Testis (tissue), 2 donors: ENCODE measurements around the gene ZFP36L1.

ENCODE experiments used
- CTCF ChIP-seq, 3 experiments: fragments of 450-650 bp in 2 of 3; fragments of 200-600 bp in 1 of 3; sonication (generic) in 1 of 3; IDR thresholded peaks; one replicate each; pipeline ENCODE4 v1.5.1; 2016 to 2019; ENCODE audit warnings: antibody characterized with exemption in 3 of 3, mild to moderate bottlenecking in 2 of 3, moderate library complexity in 1 of 3
- POLR2A ChIP-seq: fragments of 450-650 bp; IDR thresholded peaks from one replicate; pipeline ENCODE4 v1.6.1; 2017; ENCODE audit warnings: antibody characterized with exemption, mild to moderate bottlenecking, moderate library complexity

GRCh38 chr14:68770553-68771286 is 22.1 kb downstream of the ZFP36L1 start:
- TF ChIP-seq CTCF (IDR thresholded peaks at IDR 0.05) (no peak), POLR2A (no peak)
